Right cardiac atrium (tissue), 5 donors: Measurements from ENCODE around the gene CDH22. TPM values are rescaled to one million over a fixed set of nuclear protein-coding genes. Genes with fewer than 3 reads are reported as not detected.

Source experiments
- ATAC-seq, 2 donors: fragments of 200-7000 bp; cut with Tn5 transposase; one replicate each; pipeline versions ENCODE4 v1.8.0 to v1.9.1; 2020; ENCODE audit warnings: moderate library complexity in 2 of 2, mild to moderate bottlenecking in 1 of 2
- DNase-seq, 3 donors: peaks; one replicate each; pipeline ENCODE4 v3.0.0-alpha.2; 2020
- H3K27ac ChIP-seq: one replicate; pipeline ENCODE4 v1.5.1; 2013; ENCODE audit warnings: mild to moderate bottlenecking, low read length, control low read depth, moderate library complexity
- H3K27me3 ChIP-seq: one replicate; pipeline ENCODE4 v1.6.1; 2013; ENCODE audit not compliant: control insufficient read depth, insufficient read depth
- H3K4me1 ChIP-seq: one replicate; pipeline ENCODE4 v1.6.1; 2013; ENCODE audit warnings: low read length; ENCODE audit not compliant: control insufficient read depth, insufficient read depth
- H3K4me3 ChIP-seq: one replicate; pipeline ENCODE4 v1.5.1; 2013; ENCODE audit warnings: low read length, control low read depth
- H3K9me3 ChIP-seq: one replicate; pipeline ENCODE4 v1.6.1; 2013; ENCODE audit warnings: low read length; ENCODE audit not compliant: control insufficient read depth
- WGBS: extraction: QIAGEN DNeasy Blood & Tissue Kit; methylation state at CpG from one replicate; pipeline ENCODE4 v1.1.7; 2013; 5-methylcytosine and 5-hydroxymethylcytosine counted together
- intact Hi-C, 4 donors: fragments of 100-400 bp; cut with DNase I; formaldehyde crosslinking; loops; one replicate each; pipeline versions ENCODE4 v1.11.0 to v1.14.0; 2022 to 2023
- polyA plus RNA-seq: library from polyadenylated mRNA; stranded (reverse); fragments of 200-250 nt; gene quantifications from one replicate; pipeline ENCODE4 v1.2.3, GENCODE V29; 2013
- total RNA-seq, 4 donors: library from RNA; stranded (reverse); fragmentation: NEBNext Ultra II Directional; extraction: Animal tissue kit (Norgen Biotek cat#: 25700); gene quantifications; one replicate each; pipeline ENCODE4 v1.2.1, GENCODE V29; 2021
- donor health status: healthy with polysubstance abuse.
- donor health status: DM: no; HTN: yes; CAD: no.
- donor health status: DM: no; HTN: no; CAD: no.
- donor health status: DM: no; HTN: yes; CAD: no; lungs with severe emphysema.
- donor health status: DM: yes; HTN: yes; CAD: no.

The CDH22 gene
- total and polyA plus RNA-seq, 5 donors: 1.6 to 7.0 (median 4.0) TPM

- DNase-seq (no peak), ATAC-seq (no peak)
- Histone ChIP-seq H3K9me3 (no peaks in the 10 kb centered on the region), H3K27ac (no peak overlapping the region), H3K4me3 (no peak overlapping the region), H3K27me3 (no peaks in the 10 kb centered on the region), H3K4me1 (no peaks in the 10 kb centered on the region)
- intact Hi-C loops: no loop called here
- WGBS: 40% methylated on average over 10 of the region's 10 CpGs
Measured at GRCh38 chr20:46279103-46279502, 29.2 kb downstream of the CDH22 start.

- Histone ChIP-seq H3K27me3 (no peaks in the 10 kb centered on the region), H3K9me3 (no peaks in the 10 kb centered on the region), H3K4me1 (no peaks in the 10 kb centered on the region), H3K27ac (no peak overlapping the region), H3K4me3 (no peak overlapping the region)
- DNase-seq (no peak), ATAC-seq (no peak)
- WGBS: 15% methylated on average over 8 of the region's 8 CpGs
- intact Hi-C loops: no loop called here
Measured at GRCh38 chr20:46277602-46278001, 30.7 kb downstream of the CDH22 start.

DNA sequence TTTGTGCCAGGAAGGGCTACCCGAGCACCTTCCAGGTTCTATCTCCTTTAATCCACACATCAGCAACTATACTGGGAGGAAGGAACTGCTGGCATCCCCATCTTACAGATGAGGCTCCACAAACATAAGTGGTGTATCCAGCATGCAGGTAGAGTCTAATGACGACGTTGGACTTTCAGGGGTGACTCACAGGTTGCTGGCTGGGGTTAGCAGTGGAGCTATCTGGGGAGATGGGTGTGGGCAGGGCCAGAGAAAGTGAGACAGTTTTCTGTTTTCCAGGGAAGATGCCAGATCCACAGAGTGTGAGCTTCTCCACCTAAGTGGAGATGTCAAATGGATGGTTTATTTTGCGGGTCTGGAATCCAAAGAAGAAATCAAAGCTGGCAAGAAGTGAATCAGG lies 31.8 kb downstream of the CDH22 start:
- Histone ChIP-seq H3K27me3 (no peaks in the 10 kb centered on the region), H3K4me3 (no peak overlapping the region), H3K4me1 (no peaks in the 10 kb centered on the region), H3K9me3 (no peaks in the 10 kb centered on the region), H3K27ac (no peak overlapping the region)
- DNase-seq: no peak
- intact Hi-C loops: no loop called here
- WGBS: 57% methylated on average over 4 of the region's 4 CpGs
- no peak for ATAC-seq

GRCh38 chr20:46275091-46275490 lies 33.2 kb downstream of the CDH22 start:
- no peaks in the 10 kb centered on the region for H3K27me3 ChIP-seq
- ATAC-seq: no peak
- no peak overlapping the region for H3K4me3 ChIP-seq
- intact Hi-C loops: no loop called here
- no peak overlapping the region for H3K27ac ChIP-seq
- DNase-seq: no peak
- H3K4me1 ChIP-seq: no peaks in the 10 kb centered on the region
- whole genome bisulfite sequencing: 73% methylated on average over 4 of the region's 4 CpGs
- H3K9me3 ChIP-seq: no peaks in the 10 kb centered on the region

DNA sequence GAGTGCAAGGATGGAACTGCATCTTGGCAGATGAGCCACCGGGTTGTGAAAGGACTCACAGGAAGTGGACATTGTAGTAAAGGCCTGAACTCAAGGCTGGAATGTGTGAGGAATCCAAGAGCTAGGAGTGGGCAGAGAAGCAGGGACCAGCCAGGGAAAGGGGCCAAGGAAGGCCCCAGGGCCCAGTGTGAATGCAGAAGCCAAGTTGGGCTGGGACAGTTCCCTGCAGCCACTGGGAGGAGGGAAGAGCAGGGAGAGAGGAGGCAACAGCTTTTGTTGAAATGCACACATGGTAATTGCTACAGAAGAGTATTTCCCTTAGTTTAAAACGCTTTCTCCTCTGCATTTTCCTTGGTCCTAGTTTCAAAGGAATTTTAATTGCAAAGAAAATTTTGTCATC lies 34.6 kb downstream of the CDH22 start:
- no peak for ATAC-seq
- Histone ChIP-seq H3K4me1 (no peaks in the 10 kb centered on the region), H3K27ac (no peak overlapping the region), H3K9me3 (no peaks in the 10 kb centered on the region), H3K4me3 (no peak overlapping the region), H3K27me3 (no peaks in the 10 kb centered on the region)
- DNase-seq: no peak
- 37% methylated on average over 2 of the region's 2 CpGs for whole genome bisulfite sequencing
- intact Hi-C loops: no loop called here

GRCh38 chr20:46272389-46273047 lies 35.8 kb downstream of the CDH22 start:
- 38% methylated on average over 1 of the region's 1 CpG for WGBS
- ATAC-seq: no peak

GRCh38 chr20:46270977-46271744 lies 37.1 kb downstream of the CDH22 start:
- H3K4me1 ChIP-seq: no peaks in the 10 kb centered on the region
- H3K27me3 ChIP-seq: no peaks in the 10 kb centered on the region
- DNase-seq: no peak
- no peak overlapping the region for H3K27ac ChIP-seq
- WGBS: 64% methylated on average over 2 of the region's 2 CpGs
- H3K9me3 ChIP-seq: no peaks in the 10 kb centered on the region
- H3K4me3 ChIP-seq: no peak overlapping the region
- intact Hi-C loops: no loop called here
- ATAC-seq: no peak

More at GRCh38 chr20:46272389-46273047, 35.8 kb downstream of the CDH22 start:
- Histone ChIP-seq H3K27ac (no peak overlapping the region), H3K9me3 (no peaks in the 10 kb centered on the region), H3K27me3 (no peaks in the 10 kb centered on the region), H3K4me1 (no peaks in the 10 kb centered on the region), H3K4me3 (no peak overlapping the region)
- DNase-seq: no peak
- intact Hi-C loops: no loop called here

GRCh38 chr20:46269372-46269771 lies 38.9 kb downstream of the CDH22 start:
- 78% methylated on average over 7 of the region's 7 CpGs for WGBS
- no peaks in the 10 kb centered on the region for H3K27me3 ChIP-seq
- no peak for ATAC-seq

GRCh38 chr20:46268662-46269061 lies 39.6 kb downstream of the CDH22 start:
- Histone ChIP-seq H3K27me3 (no peaks in the 10 kb centered on the region), H3K27ac (no peak overlapping the region)
- ATAC-seq: no peak

More at GRCh38 chr20:46269372-46269771, 38.9 kb downstream of the CDH22 start:
- Histone ChIP-seq H3K27ac (no peak overlapping the region), H3K4me1 (no peaks in the 10 kb centered on the region), H3K9me3 (no peaks in the 10 kb centered on the region), H3K4me3 (no peak overlapping the region)
- intact Hi-C loops: no loop called here
- DNase-seq: no peak

GRCh38 chr20:46268131-46268614 lies 40.1 kb downstream of the CDH22 start:
- Histone ChIP-seq H3K4me3 (no peak overlapping the region), H3K27ac (no peak overlapping the region), H3K27me3 (no peaks in the 10 kb centered on the region), H3K4me1 (no peaks in the 10 kb centered on the region), H3K9me3 (no peaks in the 10 kb centered on the region)
- WGBS: 22% methylated on average over 19 of the region's 19 CpGs
- intact Hi-C loops: no loop called here
- ATAC-seq: no peak
- DNase-seq: no peak

More at GRCh38 chr20:46268662-46269061, 39.6 kb downstream of the CDH22 start:
- no peak for DNase-seq
- Histone ChIP-seq H3K9me3 (no peaks in the 10 kb centered on the region), H3K4me1 (no peaks in the 10 kb centered on the region), H3K4me3 (no peak overlapping the region)
- 74% methylated on average over 3 of the region's 3 CpGs for WGBS
- intact Hi-C loops: no loop called here
